Measurements from ENCODE around the gene JMJD7.

The JMJD7 gene

DNA sequence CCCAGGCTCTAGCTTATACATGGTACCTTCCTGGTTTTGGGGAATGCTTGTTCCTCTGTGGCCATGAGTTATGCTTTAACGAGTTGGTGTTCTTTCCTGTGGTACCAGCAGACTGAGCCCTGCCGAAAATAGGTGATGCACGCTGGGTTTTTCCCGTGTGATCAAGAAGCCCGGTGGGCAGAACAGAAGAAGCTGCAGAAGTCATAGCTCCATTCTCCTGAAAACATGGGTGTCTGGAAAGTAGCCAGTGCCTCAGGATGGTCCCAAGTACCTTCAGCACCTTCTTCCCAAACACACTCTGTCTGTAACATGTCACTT is 28.4 kb upstream of the JMJD7 start:
- DNase-seq (ENCODE audit: low read depth in 2 of 2) = no peak

GRCh38 chr15:41801185-41801584 is 26.7 kb upstream of the JMJD7 start:
- DNase-seq (ENCODE audit: low read depth in 2 of 2) = no peak

DNA sequence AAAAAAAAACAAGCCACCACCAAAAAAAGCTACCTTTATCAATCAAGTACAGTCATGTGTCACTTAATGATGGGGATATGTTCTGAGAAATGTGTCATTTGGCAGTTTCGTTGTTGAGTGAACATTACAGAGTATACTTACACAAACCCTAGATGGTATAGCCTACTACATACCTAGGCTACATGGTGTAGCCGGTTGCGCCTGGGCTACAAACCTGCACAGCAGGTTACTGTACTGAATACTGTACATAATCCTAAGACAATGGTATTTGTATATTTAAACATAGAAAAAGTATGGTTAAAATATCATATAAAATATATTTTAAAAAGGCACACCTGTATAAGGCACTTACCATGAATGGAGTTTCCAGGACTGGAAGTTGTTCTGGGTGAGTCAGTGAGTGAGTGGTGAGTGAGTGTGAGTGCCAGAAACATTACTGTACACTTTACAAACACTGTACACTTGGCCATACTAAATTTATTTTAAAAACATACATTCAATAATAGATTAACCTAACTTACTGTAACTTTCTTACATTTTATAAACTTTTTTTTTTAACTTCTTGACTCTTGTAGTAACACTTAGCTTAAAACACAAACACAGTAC is 25.9 kb upstream of the JMJD7 start:
- no peak for DNase-seq (ENCODE audit: low read depth in 2 of 2)

DNA sequence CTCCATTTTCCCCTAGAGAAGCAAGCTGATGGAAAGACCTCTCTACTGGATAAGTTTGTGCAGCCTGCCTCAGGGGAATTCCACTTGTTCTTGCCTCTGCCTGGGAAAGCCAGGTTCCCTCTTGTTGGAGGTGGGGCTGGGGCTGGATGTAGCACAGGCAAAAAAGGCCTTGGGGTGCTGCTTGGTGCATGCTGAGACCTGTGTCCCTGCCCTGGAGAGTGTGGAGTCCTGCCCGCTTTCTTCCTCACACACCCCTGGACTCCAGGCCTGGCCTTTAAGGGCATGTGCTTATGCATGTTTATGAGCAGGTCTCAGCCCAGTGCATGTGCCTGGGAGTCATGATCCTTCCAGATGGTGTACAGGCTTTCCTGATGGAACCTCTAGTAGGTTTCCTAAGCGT is 23.5 kb upstream of the JMJD7 start:
- no peak for DNase-seq (ENCODE audit: low read depth in 2 of 2)

DNA sequence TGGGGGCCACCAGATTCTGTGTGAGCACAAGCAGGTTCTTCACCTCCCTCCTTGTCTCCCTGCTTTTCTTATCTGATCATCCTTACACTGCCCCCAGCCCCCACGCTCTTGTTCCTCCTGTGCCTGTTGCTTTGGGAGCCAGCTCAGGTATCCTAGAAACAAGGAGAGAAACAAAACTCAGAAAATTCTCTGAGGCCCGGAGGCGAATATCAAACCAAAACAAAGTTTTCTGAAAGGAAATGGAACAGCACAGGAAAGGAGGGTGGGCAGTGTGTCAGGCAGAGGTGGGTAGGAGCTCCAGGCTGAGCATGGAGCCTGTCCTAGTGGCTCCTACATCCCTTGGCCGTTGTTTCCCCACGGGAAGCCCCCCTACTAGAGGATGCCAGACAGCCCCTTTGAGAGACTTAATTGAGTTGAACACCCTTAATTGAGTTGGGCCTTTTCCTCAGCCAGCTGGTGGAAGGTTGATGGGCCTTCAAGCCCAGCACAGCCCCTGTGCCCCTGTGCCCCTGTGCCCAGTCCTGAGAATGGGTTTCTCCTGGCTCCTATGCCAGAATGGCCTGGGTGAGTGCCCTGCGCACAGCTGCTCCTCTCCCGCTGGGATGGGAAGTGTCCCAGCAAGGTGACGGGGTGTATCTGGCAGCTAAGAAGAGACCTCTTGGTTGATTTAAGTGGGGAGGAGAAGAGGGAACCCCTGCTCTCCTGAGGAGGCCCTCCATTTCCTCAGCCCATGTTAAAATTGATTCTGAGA is 22.8 kb upstream of the JMJD7 start:
- no peak for DNase-seq (ENCODE audit: low read depth in 2 of 2)

- DNase-seq (ENCODE audit: low read depth in 2 of 2) = no peak
Measured at GRCh38 chr15:41805711-41806110, 22.2 kb upstream of the JMJD7 start.

GRCh38 chr15:41806291-41807181 is 21.4 kb upstream of the JMJD7 start:
- DNase-seq (ENCODE audit: low read depth in 2 of 2) = no peak

DNA sequence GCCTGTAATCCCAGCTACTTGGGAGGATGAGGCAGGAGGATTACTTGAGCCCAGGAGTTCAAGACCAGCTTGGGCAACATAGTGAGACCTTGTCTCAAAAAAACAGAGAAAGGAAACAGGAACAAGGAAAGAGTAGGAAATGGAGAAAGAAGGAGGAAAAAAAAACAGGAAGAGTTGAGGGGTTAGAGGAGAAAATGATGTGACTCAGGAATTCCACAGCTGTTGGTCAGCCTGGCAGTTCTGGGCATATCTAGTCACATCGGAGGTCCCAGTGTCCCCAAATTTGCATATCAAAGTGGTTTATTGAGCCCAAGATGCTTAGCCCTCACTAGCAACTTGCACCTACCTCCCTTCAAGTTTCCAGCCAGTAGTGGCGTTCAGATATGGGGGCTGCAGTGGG is 18.8 kb upstream of the JMJD7 start:
- no peak for DNase-seq (ENCODE audit: low read depth in 2 of 2)

- DNase-seq (ENCODE audit: low read depth in 2 of 2) = no peak
Measured at GRCh38 chr15:41809526-41810220, 18.2 kb upstream of the JMJD7 start.

GRCh38 chr15:41810651-41811431 is 17.1 kb upstream of the JMJD7 start:
- DNase-seq (ENCODE audit: low read depth in 2 of 2) = no peak

DNA sequence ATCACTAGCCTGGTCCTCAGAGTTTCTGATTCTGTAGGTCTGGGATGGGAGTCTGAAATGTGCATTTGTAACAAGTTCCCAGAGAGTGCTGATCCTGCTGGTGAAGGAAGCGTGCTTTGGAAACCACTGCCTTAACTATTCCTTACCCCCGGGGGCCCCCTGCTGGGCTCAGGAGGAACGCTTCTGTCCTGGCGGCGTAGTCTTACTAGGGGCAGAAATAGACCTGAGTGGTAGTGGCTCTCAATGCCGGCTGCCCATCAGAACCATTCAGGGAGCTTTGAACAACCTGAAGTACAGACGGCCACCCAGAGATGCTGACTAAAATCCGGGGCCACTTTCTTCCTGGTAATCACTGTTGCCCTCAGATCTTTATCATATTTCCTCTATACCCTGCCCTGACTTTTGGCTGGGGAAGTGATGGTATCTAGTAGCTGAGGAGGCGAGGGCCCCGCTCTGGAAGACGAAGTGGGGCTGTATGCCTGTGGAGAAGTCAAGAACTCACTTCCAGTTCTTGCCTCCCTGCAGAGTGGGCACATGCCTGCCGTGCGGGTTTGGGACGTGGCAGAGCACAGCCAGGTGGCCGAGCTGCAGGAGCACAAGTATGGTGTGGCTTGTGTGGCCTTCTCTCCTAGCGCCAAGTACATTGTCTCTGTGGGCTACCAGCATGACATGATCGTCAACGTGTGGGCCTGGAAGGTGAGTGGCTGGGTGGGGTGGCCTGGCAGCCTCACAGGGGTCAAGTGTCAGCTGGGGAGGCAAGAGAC is 16.3 kb upstream of the JMJD7 start:
- peak; percentile 48 to 57 for DNase-seq (ENCODE audit: low read depth in 2 of 2)

DNA sequence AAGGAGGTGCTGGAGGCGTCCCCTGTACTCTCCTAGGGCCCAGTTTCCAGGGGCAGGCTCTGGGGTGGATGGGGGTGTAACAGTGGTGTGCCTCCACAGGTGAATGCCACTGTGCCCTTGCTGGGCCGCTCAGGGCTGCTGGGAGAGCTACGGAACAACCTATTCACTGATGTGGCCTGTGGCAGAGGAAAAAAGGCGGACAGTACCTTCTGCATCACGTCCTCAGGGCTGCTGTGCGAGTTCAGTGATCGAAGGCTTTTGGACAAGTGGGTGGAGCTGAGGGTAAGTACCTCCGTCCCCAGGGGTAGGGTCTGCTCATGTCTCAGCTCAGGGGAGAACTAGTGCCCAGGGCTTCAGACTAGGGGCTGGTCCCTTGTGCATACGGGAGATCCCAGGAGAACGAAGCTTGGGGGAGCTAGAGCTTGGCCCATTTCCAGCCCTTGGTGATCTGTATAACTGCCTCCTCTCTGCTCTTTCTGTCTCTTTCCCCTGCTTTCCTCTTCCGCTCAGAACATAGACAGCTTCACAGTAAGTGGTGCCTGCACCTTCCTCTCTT is 15.0 kb upstream of the JMJD7 start:
- DNase-seq (ENCODE audit: low read depth in 2 of 2) = no peak

- no peak for DNase-seq (ENCODE audit: low read depth in 2 of 2)
Measured at GRCh38 chr15:41813426-41813825, 14.5 kb upstream of the JMJD7 start.

DNA sequence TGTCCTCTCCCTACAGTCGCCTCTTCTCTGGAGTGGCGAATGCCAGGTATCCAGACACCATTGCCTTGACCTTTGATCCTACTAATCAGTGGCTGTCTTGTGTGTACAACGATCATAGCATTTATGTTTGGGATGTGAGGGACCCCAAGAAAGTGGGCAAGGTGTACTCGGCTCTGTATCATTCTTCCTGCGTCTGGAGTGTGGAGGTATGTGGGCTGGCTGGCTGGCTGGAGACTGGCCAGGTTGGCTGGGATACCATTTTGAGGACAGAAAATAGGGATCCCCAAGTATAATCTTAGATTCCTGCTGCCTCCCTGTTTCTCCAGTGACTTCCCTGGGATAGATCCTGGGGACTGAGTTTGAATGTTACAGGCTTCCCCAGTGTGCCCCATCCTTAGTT is 13.4 kb upstream of the JMJD7 start:
- DNase-seq (ENCODE audit: low read depth in 2 of 2) = no peak

- no peak for DNase-seq (ENCODE audit: low read depth in 2 of 2)
Measured at GRCh38 chr15:41816788-41817187, 11.1 kb upstream of the JMJD7 start.

- no peak for DNase-seq (ENCODE audit: low read depth in 2 of 2)
Measured at GRCh38 chr15:41817327-41817726, 10.6 kb upstream of the JMJD7 start.

- no peak for DNase-seq (ENCODE audit: low read depth in 2 of 2)
Measured at GRCh38 chr15:41817781-41818180, 10.1 kb upstream of the JMJD7 start.

GRCh38 chr15:41819455-41820050 is 8.3 kb upstream of the JMJD7 start:
- DNase-seq (ENCODE audit: low read depth in 2 of 2) = no peak

GRCh38 chr15:41820791-41821423 is 7.0 kb upstream of the JMJD7 start:
- DNase-seq (ENCODE audit: low read depth in 2 of 2) = no peak
